ENCODE measurements around the gene ATP5F1E.
A peak's percentile ranks its signal among the peaks of the same experiment; 100 is the strongest.
"Not testable (repeated sequence)": the region's sequence is repeated elsewhere in the genome, so short reads cannot be mapped to it uniquely, and the experiment has no call there.

The ATP5F1E gene

DNA sequence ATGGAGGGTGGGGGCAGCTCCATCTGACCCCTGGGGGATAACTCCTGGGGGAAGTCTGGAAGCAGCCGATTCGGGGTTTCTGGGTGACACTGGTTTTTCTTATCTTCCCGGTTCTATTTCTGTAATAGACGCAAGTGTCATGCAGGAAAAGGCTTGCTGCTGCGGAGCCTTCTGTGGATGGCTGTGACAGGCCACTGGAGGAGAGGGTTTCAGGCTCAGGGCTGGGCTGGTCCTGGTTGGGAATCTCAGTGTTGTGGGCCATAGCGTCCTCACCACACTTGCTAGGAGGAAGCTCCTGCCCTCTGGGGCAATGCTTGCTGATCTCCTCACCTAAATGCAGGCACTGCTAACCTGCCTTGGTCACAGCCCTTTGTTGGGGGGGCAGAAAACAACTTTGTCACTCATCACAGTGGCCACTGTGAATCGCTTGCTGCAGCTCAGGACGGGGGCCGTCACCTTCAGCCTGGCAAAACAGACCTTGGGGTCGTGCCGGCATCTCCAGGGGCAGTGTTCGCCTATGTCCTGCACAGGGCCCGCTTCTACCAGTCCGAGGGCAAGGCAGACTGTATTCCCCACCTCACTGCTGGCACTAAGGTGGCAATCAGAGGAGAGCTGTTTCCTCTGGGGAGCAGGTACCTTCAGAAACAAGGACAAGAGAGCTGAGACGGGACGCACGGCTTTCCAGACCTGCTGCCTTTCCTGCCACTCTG lies 17.3 kb downstream of the ATP5F1E start:
- Histone ChIP-seq H3K9ac (no peak overlapping the region), H3K36me3 (no peaks in the 10 kb centered on the region), H4K20me1 (no peaks in the 10 kb centered on the region), H3K4me3 (no peak overlapping the region), H3K27ac (no peak overlapping the region), H3K4me2 (peak overlapping the region; percentile 4; the same call in 1 of the 2 replicates), H3K9me3 (no peaks in the 10 kb centered on the region), H3K4me1 (peaks cover 36% of the 10 kb centered on the region), H3K27me3 (no peaks in the 10 kb centered on the region)
- TF ChIP-seq Cebpa-rat (IDR thresholded peaks at IDR 0.05): no peak

DNA sequence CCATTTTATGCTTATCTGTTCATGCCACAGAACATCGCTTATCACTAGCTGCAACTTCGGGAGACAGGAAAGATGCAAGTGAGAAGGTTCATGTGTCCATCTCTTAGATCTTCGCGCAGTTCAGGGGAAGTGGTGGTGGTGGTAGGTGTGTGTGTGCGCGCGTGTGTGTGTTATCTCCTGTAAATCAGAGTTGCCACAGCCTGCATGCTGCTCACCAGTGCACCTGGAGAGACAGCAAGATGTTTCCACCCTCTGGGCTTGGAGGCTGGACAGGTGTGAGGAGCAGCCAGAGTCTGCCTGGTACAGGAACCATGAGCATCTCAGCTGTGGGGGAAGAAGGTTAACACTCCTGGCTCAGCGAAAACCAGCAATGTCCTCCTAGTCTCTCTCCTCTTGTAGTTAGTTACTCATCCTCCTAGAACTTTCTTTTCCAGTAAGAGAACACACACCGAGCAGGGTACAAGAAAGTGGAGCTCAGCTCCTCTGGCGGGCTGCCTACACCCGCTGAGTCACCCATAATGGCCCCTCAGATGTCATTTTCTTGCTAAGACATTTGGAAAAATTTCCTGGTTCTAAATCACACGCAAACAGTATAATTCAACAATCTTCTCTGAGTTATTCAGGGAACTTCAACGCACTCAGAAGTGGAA lies 18.1 kb downstream of the ATP5F1E start:
- Histone ChIP-seq H3K9ac (no peak overlapping the region), H3K4me3 (no peak overlapping the region), H3K4me1 (peaks cover 36% of the 10 kb centered on the region)

DNA sequence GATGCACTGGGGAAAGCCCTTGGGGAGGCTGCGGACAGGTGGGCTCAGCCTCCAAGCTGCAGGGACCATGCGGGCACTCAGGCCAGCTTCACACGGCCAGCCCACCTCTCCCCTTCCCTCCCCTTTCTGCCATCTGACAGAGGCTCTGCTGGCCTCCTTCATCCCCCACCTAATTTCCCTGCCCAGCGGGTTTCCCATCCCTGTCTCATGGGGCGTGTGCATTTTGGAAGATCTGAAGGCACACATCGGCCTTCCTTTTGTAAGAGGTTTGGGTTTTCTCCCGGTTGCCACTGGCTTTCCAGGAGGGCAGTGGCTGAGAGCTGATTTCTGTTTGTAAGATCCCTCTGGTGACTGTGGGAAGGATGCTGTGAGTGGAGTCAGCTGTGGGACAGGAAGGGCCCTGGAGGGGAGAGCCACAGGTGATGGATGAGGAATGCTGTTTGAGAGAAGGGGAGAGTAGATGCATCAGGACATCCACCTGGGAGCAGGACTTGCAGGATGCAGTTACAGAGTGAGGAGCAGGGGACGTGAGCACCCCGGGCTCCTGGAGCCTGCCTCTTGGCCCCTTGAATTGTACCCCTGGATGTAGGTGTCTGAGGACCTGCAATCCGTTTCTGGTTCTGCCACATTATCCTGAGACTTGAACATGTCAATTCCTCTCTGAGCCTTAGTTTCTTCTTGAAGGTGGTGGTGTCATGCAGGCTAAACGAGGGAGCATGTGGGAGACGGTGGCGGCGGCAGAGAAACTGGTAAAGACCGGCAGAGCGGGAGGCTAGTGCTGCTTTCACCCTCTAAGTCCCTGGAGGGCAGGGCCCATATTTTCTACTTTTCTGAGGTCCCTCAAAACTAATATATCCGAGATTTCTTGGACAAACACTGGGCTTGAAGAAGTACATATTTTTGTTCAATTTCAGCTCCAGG lies 18.8 kb downstream of the ATP5F1E start:
- Histone ChIP-seq H3K4me1 (peaks cover 44% of the 10 kb centered on the region), H3K27me3 (no peaks in the 10 kb centered on the region; the same call in 1 of the 2 replicates), H3K9ac (no peak overlapping the region), H3K27ac (no peak overlapping the region), H3K4me2 (no peak overlapping the region), H3K36me3 (no peaks in the 10 kb centered on the region), H3K4me3 (no peak overlapping the region), H4K20me1 (no peaks in the 10 kb centered on the region), H3K9me3 (no peaks in the 10 kb centered on the region)
- no peak for TF ChIP-seq Cebpa-rat (IDR thresholded peaks at IDR 0.05)

More for the DNA sequence above, 18.1 kb downstream of the ATP5F1E start:
- no peak for TF ChIP-seq Cebpa-rat (IDR thresholded peaks at IDR 0.05)
- Histone ChIP-seq H4K20me1 (no peaks in the 10 kb centered on the region), H3K9me3 (no peaks in the 10 kb centered on the region), H3K4me2 (no peak overlapping the region), H3K27me3 (no peaks in the 10 kb centered on the region), H3K36me3 (no peaks in the 10 kb centered on the region), H3K27ac (no peak overlapping the region)

- H3K4me2 ChIP-seq, H3K27ac ChIP-seq, H3K9me3 ChIP-seq, H3K4me3 ChIP-seq, H3K9ac ChIP-seq, H3K36me3 ChIP-seq, H4K20me1 ChIP-seq: not testable (repeated sequence)
- Histone ChIP-seq H3K4me1 (peaks cover 49% of the 10 kb centered on the region), H3K27me3 (peaks cover 13% of the 10 kb centered on the region)
These were observed 20.3 kb downstream of the ATP5F1E start for GRCh38 chr20:59011874-59012157.

- H3K9me3 ChIP-seq: no peaks in the 10 kb centered on the region
- no peak overlapping the region for H3K27ac ChIP-seq
- no peak overlapping the region for H3K4me2 ChIP-seq
- no peak overlapping the region for H3K4me3 ChIP-seq
- H3K9ac ChIP-seq: no peak overlapping the region
- 0 out of 2 replicates have a peak, but pooled peaks cover 1% of the 10 kb centered on the region for H4K20me1 ChIP-seq
- H3K4me1 ChIP-seq: peaks cover 49% of the 10 kb centered on the region
- TF ChIP-seq Cebpa-rat (IDR thresholded peaks at IDR 0.05): no peak
- H3K27me3 ChIP-seq: peaks cover 19% of the 10 kb centered on the region
- H3K36me3 ChIP-seq: no peaks in the 10 kb centered on the region
These were observed 20.9 kb downstream of the ATP5F1E start for GRCh38 chr20:59010995-59011873.

GRCh38 chr20:59010321-59010994 lies 21.7 kb downstream of the ATP5F1E start:
- Histone ChIP-seq H3K4me2 (no peak overlapping the region), H3K9me3 (no peaks in the 10 kb centered on the region), H3K9ac (no peak overlapping the region), H3K27me3 (peaks cover 23% of the 10 kb centered on the region), H3K4me1 (peaks cover 50% of the 10 kb centered on the region), H4K20me1 (peaks cover 9% of the 10 kb centered on the region; the same call in 1 of the 2 replicates), H3K27ac (no peak overlapping the region), H3K36me3 (no peaks in the 10 kb centered on the region), H3K4me3 (no peak overlapping the region)
- no peak for TF ChIP-seq Cebpa-rat (IDR thresholded peaks at IDR 0.05)

DNA sequence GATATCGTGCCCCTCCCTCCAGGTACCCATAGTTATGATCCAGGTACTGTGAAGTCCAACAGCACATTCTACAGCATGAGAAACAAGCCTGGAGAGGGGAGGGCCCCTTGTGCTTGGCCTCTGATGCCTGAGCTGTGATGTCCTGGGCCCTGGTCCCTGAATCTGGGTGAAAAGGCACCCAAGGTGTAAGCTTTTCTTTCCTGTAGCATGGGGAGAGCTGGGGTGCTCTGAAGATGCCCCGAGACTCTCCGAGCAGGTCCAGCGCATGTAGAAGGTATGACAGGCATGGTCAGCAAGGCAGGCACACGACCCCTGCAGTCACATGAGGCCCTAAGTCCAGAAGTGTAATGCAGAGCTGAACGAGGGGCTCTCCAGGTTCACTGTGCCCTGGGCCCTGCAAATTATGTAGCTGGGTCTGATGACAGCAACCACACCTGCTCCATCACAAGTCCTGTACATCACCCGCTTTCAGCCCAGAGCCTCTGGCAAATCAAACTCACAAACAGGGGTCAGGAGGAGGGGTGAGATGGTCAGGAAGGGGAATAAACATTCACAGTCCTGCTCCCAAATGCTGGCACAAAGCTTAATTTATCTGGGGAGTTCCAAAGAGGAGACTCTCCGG lies 23.3 kb downstream of the ATP5F1E start:
- Histone ChIP-seq H3K9ac (no peak overlapping the region), H3K4me3 (no peak overlapping the region), H3K4me1 (peaks cover 55% of the 10 kb centered on the region), H3K27me3 (peaks cover 23% of the 10 kb centered on the region), H4K20me1 (peaks cover 23% of the 10 kb centered on the region; the same call in 1 of the 2 replicates), H3K27ac (no peak overlapping the region), H3K36me3 (no peaks in the 10 kb centered on the region), H3K9me3 (no peaks in the 10 kb centered on the region), H3K4me2 (peak overlapping the region; percentile 94)
- no peak for TF ChIP-seq Cebpa-rat (IDR thresholded peaks at IDR 0.05)

GRCh38 chr20:59007665-59008511 lies 24.2 kb downstream of the ATP5F1E start:
- peak overlapping the region; percentile 74 for H3K9ac ChIP-seq

More at GRCh38 chr20:59007665-59008511, 24.2 kb downstream of the ATP5F1E start:
- H3K4me3 ChIP-seq: peak overlapping the region; percentile 66
- no peaks in the 10 kb centered on the region for H3K36me3 ChIP-seq
- H3K27me3 ChIP-seq: peaks cover 23% of the 10 kb centered on the region
- peak overlapping the region; percentile 94 for H3K4me2 ChIP-seq
- peak overlapping the region; percentile 73 for H3K27ac ChIP-seq
- no peak for TF ChIP-seq Cebpa-rat (IDR thresholded peaks at IDR 0.05)
- H3K4me1 ChIP-seq: peaks cover 62% of the 10 kb centered on the region
- no peaks in the 10 kb centered on the region for H3K9me3 ChIP-seq
- H4K20me1 ChIP-seq: peaks cover 25% of the 10 kb centered on the region; the same call in 1 of the 2 replicates

Data from BLaER1 (cell line).